ENCODE measurements around the gene FAM124A. TPM values are rescaled to one million over a fixed set of nuclear protein-coding genes. Genes with fewer than 3 reads are reported as not detected.

The FAM124A gene
- total and polyA plus RNA-seq, 2 donors from 2014 or later, result 3.5 to 7.7 TPM

DNA sequence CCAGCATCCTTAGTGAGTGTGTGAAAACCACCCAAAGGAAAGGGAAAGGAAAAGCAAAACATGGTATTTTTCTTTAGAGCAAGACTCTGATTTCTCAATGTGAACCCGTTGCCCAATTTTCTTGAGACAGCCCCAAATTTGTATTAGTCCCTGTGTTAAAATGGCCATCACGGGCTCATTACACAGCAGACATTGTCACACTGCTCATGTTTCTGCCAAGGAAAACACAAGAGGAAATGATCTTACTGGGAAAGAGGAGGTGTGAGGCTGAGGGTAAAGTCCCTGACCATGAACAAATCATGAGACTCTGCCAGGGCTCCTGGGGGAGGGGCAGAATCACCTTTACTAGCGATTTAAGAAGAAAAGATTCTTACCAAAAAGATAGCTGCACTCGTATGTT lies 54.4 kb downstream of the FAM124A start:
- peak in 2 of 5 donors; percentile 27 to 31 for DNase-seq
- Histone ChIP-seq H3K27ac (ENCODE audit: low read depth in 2 of 2, low read length in 2 of 2) (no peak overlapping the region), H3K9me3 (ENCODE audit: control insufficient read depth in 2 of 3, insufficient read depth in 1 of 3, low read length in 3 of 3) (no peaks in the 10 kb centered on the region), H3K36me3 (ENCODE audit: control insufficient read depth in 2 of 3, insufficient read depth in 3 of 3, low read length in 3 of 3) (peaks cover 0 to 5% (median 0%) of the 10 kb centered on the region in 3 donors), H3K4me1 (ENCODE audit: control insufficient read depth in 2 of 3, insufficient read depth in 2 of 3, low read depth in 1 of 3, low read length in 3 of 3) (peaks cover 0 to 8% (median 6%) of the 10 kb centered on the region in 3 donors), H3K9ac (ENCODE audit: low read length in 3 of 3) (no peak overlapping the region), H3K4me3 (ENCODE audit: low read length in 3 of 3) (no peak overlapping the region), H3K27me3 (ENCODE audit: control insufficient read depth, insufficient read depth, low read length) (no peaks in the 10 kb centered on the region)
- FAIRE-seq, result no peak
- TF ChIP-seq, protein P1, sequence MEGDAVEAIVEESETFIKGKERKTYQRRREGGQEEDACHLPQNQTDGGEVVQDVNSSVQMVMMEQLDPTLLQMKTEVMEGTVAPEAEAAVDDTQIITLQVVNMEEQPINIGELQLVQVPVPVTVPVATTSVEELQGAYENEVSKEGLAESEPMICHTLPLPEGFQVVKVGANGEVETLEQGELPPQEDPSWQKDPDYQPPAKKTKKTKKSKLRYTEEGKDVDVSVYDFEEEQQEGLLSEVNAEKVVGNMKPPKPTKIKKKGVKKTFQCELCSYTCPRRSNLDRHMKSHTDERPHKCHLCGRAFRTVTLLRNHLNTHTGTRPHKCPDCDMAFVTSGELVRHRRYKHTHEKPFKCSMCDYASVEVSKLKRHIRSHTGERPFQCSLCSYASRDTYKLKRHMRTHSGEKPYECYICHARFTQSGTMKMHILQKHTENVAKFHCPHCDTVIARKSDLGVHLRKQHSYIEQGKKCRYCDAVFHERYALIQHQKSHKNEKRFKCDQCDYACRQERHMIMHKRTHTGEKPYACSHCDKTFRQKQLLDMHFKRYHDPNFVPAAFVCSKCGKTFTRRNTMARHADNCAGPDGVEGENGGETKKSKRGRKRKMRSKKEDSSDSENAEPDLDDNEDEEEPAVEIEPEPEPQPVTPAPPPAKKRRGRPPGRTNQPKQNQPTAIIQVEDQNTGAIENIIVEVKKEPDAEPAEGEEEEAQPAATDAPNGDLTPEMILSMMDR (IDR thresholded peaks at IDR 0.05; ENCODE audit: borderline replicate concordance, extremely low read depth, insufficient read depth), result no peak
- intact Hi-C loops (cut with DNase I), result no loop called here

DNA sequence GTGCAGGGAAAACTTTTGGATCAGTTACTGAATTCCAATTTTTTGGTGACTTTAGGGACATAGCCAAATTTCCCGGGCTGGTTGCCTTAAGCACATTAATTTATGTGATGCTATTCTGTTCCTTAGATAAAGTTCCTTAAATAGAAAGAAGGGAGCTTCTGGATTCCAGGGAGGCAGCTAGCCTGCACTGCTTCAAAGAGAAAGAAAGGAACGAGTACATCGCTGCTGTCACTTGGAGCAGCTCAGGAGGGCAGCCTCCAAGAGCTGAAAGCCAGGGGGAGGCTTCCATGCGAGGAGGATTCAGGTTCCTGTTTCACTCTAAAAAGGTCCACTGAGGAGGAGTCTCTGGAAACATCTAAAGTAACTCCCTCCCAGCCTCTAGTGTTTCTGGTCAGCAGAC lies 55.7 kb downstream of the FAM124A start:
- peaks cover 0 to 8% (median 6%) of the 10 kb centered on the region in 3 donors for H3K4me1 ChIP-seq (ENCODE audit: control insufficient read depth in 2 of 3, insufficient read depth in 2 of 3, low read depth in 1 of 3, low read length in 3 of 3)
- FAIRE-seq, result no peak
- DNase-seq, result peak in 3 of 5 donors; percentile 17 to 49 (median 23)
- TF ChIP-seq, protein P1 (IDR thresholded peaks at IDR 0.05; ENCODE audit: borderline replicate concordance, extremely low read depth, insufficient read depth), result no peak
- H3K4me3 ChIP-seq (ENCODE audit: low read length in 3 of 3), result no peak overlapping the region
- no peak overlapping the region for H3K27ac ChIP-seq (ENCODE audit: low read depth in 2 of 2, low read length in 2 of 2)
- intact Hi-C loops (cut with DNase I), result no loop called here
- no peaks in the 10 kb centered on the region for H3K9me3 ChIP-seq (ENCODE audit: control insufficient read depth in 2 of 3, insufficient read depth in 1 of 3, low read length in 3 of 3)
- H3K9ac ChIP-seq (ENCODE audit: low read length in 3 of 3), result no peak overlapping the region
- no peaks in the 10 kb centered on the region for H3K27me3 ChIP-seq (ENCODE audit: control insufficient read depth, insufficient read depth, low read length)
- peaks cover 0 to 5% (median 0%) of the 10 kb centered on the region in 3 donors for H3K36me3 ChIP-seq (ENCODE audit: control insufficient read depth in 2 of 3, insufficient read depth in 3 of 3, low read length in 3 of 3)

DNA sequence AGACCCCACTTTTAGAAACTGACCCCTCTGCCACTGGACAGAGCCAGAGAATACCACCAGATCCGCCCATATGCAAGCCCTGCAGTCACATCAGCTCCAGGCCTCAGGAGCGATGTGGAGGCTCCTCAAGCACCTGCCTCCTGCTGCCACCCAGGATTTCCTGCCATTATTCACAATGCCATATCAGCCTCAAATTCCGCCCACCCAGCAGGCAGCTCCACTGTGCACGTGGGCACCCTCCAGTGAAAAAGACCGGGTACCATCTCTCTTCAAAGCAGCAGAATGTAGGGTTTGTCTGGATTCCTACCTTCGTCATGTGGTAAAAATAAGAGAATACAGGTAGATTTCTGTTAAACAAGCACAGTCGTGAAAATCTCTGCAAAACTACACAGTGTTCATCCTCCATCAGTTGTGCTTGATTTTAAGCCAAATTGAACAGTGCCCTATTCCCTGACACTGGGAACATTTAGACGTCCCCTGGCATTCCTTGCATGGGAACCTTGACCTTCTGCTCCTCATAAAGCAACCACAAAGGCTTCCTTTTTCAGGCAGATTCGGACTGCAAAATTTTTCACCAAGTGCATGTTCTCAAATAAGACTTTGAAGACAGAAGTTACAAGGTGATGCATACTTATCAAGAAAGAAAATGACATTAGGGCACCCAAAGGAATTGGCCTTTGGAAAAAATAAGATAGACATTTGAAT lies 56.4 kb downstream of the FAM124A start:
- no peak for FAIRE-seq
- H3K27ac ChIP-seq (ENCODE audit: low read depth in 2 of 2, low read length in 2 of 2), result no peak overlapping the region
- intact Hi-C loops (cut with DNase I), result no loop called here

More for the DNA sequence above, 56.4 kb downstream of the FAM124A start:
- no peaks in the 10 kb centered on the region for H3K27me3 ChIP-seq (ENCODE audit: control insufficient read depth, insufficient read depth, low read length)
- H3K9ac ChIP-seq (ENCODE audit: low read length in 3 of 3), result no peak overlapping the region
- H3K4me1 ChIP-seq (ENCODE audit: control insufficient read depth in 2 of 3, insufficient read depth in 2 of 3, low read depth in 1 of 3, low read length in 3 of 3), result peaks cover 0 to 8% (median 6%) of the 10 kb centered on the region in 3 donors
- no peak overlapping the region for H3K4me3 ChIP-seq (ENCODE audit: low read length in 3 of 3)
- H3K9me3 ChIP-seq (ENCODE audit: control insufficient read depth in 2 of 3, insufficient read depth in 1 of 3, low read length in 3 of 3), result no peaks in the 10 kb centered on the region
- no peak for DNase-seq
- TF ChIP-seq, protein P1 (IDR thresholded peaks at IDR 0.05; ENCODE audit: borderline replicate concordance, extremely low read depth, insufficient read depth), result no peak
- peaks cover 0 to 5% (median 0%) of the 10 kb centered on the region in 3 donors for H3K36me3 ChIP-seq (ENCODE audit: control insufficient read depth in 2 of 3, insufficient read depth in 3 of 3, low read length in 3 of 3)

Data from kidney (tissue), 14 donors.